Activated CD8-positive, alpha-beta memory T cell treated with anti-CD3 and anti-CD28 coated beads for 4 hours (primary cell): ENCODE measurements around the gene MED28.
"Not testable (repeated sequence)": the region's sequence is repeated elsewhere in the genome, so short reads cannot be mapped to it uniquely, and the experiment has no call there.

ENCODE experiments used
- DNase-seq, 2 donors: peaks; one replicate each; pipeline ENCODE4 v3.0.0-alpha.2; 2020; ENCODE audit warnings: low read depth in 2 of 2

The MED28 gene, protein sequence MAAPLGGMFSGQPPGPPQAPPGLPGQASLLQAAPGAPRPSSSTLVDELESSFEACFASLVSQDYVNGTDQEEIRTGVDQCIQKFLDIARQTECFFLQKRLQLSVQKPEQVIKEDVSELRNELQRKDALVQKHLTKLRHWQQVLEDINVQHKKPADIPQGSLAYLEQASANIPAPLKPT

DNA sequence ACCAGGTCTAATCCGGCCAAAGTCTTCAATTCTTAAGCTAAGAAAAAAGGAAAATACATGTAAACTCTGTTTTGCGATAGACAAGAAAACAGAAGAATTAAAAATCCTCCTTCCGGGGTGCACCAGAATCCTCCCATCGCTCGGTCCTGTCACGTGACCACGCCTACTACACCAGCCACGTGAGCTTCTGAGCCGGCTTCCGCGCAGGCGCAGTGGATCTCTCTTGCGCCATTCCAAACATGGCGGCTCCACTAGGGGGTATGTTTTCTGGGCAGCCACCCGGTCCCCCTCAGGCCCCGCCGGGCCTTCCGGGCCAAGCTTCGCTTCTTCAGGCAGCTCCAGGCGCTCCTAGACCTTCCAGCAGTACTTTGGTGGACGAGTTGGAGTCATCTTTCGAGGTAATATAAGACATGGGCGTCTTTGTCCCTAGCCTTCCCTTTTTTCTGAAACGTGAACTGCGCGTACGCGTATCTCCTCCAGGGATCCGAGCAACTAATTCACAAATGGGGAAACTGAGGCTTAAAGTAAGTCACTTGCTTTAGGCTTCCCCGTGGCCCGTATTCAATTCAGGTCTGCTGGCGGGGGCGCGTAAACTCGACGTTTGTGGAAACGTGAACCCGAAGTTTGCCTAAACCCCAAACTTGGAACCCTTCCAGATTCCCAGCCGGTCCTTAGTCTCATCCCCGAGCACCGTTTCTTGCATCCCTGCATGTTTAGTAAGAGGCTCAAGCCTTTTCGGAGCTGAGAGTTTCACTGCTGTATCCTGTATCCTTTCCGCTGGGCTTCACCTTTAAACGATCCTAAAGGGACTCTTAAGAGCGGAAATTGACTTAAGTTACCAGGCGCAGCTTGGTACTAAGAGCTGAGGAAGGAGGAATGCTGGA is at the start of gene MED28:
MED28 (plus strand) TSS at position 226 of the 884 bp plus-strand sequence; CDS start at position 240, 14 bp downstream.
- DNase-seq, result peak; percentile 92 to 94

DNA sequence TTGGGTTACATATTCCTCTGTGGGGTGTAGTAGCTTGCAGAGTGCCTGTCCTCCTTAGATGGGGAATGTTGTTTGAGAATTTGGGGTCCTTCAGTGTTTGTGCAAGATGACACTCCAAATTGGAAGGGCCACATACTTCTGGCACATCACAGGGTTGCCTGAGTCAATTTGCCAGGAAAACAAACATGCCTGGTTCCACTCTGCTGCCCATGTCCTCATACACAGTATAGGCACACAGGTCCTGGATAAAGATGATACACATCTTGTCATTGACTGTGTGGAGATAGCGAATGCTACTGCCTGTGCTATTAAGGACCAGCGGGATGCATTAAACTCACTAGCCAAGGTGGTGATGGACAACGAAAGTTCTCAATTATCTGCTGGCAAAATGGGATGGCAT is 48.6 kb upstream of the MED28 start:
- no peak for DNase-seq

DNA sequence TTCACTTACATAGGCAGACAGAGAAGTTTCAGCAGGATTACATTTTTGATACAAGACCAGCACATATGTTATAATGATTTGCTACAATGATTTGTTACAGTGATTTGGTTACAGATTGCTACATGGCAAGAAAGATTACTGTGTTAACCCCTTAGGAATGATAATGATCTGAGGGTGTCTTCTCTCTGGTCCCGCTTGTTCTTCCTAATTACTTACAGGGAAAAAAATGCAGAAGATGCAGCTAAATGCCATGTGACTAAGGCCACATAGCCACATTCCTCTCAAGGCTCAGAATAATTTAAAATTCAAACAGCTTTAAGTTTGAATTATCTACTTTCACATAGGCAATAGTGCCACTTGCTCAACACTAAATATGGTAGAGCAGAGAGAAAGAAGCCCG is 47.2 kb upstream of the MED28 start:
- no peak for DNase-seq

DNA sequence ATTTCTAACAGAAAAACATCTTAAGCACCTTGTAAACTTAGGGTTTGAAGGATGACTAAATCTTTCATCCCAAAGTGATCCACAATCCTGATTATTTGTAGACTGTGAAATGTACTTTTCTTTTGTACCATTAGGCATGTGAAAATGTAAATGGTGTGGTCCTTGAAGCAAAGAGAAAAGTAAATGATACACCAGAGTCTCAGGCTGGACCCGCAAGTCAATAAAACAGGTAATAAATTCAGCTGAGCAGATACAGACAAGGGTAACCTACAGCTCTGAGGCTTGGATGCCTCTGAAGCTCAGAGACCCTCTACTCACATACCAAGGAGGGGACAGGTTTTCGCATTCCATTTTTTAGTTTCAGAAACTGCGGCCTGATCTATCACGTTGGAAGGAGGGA is 40.2 kb upstream of the MED28 start:
- DNase-seq, result no peak

DNA sequence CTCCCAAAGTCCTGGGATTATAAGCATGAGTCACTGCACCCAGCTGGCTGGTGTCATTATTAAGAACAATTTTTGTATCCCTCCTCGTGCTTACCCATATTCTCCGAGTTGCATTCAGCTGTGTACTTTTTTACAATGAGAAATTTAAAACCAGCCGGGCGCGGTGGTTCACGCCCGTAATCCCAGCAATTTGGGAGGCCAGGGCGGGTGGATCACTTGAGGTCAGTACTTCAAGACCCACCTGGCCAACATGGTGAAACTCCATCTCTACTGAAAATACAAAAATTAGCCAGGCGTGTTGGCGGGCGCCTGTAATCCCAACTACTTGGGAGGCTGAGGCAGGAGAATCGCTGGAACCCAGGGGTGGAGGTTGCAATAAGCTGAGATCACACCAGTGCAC is 39.3 kb upstream of the MED28 start:
- DNase-seq, result not testable (repeated sequence)

DNA sequence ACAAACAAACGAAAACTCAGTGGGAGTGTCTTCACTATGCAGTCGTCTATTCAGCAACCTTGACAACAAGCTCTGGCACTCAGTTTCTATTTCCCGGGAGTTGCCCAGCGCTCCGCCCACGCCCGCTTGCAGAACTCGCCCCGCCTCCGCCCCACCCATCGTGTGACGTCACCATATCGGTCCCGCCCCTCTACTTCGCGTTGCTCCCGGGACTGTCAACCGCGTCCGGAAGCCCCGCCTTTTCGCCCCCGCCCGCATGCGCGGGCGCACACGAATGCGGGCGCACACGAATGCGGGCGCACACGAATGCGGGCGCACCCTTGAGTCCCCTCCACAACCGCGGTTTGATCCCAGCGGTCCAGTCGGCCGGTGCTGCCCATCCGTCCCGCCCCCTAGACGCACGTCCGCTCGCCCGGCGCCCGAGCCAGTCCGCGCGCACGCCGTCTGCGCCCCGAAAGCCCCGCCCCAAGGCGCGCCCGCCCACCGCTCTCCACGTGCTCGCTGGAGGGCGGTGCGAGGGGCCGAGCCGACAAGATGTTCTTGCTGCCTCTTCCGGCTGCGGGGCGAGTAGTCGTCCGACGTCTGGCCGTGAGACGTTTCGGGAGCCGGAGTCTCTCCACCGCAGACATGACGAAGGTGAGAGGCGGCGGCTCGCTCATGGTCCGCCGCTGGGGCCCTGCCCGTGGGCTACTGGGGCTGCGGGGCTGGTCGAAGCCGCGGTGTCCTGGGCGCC is 37.3 kb upstream of the MED28 start, which contains the start of gene LAP3:
LAP3 (plus strand) TSS at position 267 of the 733 bp plus-strand sequence; CDS start at position 535, 268 bp downstream.
- peak; percentile 98 to 99 for DNase-seq

DNA sequence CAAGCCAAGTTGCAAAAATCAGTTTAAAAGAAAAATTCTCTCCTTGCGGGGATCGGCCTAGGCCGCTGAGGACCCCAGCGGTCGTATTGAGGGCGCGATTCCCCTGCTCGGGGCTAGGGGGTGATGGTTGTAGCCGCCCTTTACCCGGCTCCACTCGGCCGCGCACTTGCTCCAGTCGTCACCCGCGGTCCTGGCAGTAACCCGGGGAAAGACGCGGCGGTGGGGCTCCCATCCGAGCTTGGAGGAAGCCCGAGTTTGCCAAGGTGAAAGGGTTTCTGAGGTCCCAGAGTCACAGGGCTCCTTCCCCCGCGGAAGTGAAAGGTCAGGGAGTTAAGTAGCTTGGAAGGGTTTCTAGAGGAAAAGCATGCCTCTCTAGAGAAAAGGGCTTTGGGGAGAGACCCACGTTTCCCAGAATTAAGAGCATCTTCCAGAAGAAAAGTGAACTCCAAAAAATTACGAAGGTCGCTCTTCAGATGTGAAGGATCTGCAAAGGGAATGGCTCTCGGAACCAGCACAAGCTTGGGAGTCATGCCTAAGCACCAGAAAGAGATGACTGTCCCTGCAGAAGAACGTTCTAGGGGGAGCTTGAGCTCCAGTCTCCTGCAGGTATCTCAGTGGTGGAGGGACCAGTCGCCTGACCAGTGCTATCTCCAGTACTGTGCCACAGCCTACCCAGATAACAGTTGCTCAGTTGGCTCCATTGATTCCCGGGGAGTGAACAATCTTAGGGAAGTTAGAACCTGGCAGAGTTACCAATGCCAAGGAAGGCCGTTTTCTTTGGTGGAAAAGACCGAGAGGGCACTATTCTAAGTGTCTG is 36.6 kb upstream of the MED28 start:
- no peak for DNase-seq

DNA sequence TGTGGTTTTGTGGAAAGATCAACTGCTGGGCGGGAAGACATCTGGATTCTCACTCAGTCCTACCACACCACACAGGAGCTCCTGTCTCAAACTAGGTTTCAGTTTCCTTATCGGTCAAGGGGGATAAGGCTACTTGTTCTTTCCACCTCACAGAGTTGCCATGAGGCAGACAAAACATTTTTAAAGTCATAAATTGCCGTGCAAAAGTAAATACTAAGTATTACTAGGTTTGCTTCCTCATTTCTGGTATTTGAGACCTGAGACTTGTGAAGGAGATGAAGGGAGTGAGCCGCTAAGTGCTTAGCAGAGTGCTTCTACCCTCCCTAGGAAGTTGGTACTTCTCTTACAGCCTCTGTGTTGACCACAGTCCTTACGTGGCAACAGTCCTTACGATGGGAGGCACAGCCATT is 36.0 kb upstream of the MED28 start:
- no peak for DNase-seq

DNA sequence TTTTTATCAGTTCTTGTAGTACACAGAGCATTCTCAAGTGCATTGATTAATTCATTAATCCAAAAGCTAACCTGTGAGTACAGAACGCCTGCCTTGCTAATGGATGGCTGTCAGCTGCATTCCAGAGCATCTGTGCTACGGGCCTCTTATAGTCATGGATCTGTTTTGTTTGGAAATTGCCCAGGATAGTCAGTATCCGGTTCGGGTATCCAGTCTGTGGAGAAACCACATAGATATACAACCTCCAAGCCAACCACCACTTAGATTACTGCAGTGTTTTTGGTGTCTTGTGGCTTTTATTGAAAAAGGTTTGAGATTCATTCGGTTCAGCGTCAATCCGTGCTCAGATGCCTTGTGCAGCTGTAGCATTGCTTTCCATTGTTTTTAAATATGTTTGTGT is 33.5 kb upstream of the MED28 start:
- no peak for DNase-seq

DNA sequence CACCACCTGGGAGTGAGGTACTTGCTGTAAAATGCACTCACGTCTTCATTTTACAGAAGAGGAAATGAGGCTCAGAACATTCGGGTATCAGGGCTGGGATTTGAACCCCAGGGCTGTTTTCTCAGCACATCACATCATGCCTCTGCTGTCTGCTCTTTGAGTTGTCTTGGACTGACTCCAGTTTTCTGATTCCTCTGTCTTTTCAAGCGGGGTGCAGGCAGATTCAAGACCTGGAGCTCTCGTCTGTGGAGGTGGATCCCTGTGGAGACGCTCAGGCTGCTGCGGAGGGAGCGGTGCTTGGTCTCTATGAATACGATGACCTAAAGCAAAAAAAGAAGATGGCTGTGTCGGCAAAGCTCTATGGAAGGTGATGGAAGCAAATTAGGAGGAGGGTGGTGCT is 31.2 kb upstream of the MED28 start:
- DNase-seq, result no peak

DNA sequence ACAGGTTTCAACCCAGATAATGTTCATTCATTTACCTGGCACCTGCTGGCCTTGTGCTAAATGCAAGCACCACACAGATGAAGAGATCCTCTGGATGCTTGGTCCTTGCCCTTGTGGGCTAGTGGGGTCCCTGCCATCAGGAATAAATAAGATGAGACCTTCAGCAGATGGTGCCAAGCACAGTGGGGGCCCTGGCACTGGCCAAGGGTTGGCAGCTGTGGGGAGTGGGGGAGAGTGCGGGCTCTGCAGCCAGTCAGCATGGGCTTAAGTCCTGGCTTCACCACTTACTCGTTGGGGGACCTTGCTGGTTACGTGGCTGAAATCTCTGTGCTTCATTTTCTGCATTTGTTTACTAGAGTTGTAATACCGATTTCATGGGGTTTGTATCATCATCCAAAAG is 30.5 kb upstream of the MED28 start:
- no peak for DNase-seq

DNA sequence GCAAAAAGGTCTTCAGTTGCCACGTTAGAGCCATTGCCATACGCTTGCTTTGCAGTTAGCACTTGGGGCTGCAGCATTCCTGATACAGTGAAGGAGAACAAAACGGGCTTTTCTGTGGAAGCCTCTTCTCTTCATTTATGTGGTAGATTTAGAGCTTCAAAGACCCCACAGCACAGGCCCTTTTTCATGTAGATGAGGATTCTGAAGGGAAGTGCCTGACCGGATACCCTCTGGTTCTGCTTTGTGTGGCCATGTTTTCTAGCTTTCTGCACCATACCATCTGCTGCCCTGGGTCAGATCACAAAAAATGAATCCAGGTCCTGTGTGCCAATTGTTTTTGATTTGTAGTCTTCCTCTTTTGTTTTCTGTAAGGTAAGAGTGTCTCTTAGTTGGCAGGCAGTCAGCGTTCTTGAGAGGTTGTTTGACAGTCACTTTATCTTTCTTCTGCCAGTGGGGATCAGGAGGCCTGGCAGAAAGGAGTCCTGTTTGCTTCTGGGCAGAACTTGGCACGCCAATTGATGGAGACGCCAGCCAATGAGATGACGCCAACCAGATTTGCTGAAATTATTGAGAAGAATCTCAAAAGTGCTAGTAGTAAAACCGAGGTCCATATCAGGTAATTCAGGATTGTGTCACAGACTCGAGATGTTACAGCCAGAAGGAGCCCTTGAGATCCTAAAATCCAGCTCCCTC is 29.8 kb upstream of the MED28 start:
- DNase-seq, result no peak

DNA sequence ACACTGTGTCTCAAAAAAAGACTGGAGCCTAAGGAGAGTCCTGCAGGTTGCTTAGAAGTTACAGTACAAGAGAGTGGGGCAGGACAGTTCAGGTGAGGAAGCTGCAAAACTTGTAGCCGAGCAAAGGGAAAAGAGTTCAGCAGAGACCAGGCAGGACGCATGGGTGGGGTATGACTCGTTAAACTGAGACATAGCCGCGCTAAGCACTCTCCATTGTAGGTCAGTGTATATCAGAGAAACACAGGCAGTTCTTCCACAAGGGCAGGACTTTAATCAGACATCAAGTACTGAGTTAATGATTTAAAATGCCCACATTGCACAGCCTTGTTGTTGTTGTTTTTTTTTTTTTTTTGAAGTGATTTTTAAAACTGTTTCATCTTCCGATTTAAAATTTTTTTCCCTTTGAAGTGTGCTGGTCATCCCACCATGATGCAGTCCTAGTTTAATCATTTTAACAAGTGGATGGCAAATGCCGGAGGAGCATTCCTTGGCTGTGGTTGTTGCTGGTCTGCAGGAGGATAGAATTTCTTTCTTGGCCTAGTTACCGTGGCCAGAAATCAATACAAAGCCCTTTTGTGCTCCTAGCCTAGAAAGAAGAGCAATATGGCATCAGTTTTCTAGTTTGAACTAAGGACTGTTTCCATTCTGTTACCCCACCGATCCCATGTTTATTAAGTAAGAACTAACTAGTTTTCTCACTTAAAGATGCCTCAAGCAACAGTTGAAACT is 27.2 kb upstream of the MED28 start:
- DNase-seq, result no peak

DNA sequence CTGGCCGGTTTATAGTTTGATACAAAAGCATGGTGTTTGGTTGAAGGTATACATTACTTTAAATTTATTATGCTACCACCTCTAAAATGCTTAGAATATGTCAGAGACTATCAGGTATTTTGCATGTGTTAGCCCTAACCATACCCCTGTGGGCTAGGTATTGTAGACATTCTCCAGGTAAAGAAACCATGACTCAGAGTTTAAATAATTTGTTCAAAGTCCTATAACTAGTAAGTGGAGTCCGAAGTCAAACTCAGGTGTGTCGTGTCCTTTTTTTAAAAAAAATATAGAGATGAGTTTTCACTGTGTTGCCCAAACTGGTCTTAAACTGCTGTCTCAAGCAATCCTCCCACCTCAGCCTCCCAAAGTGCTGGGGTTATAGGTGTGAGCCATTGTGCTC is 25.1 kb upstream of the MED28 start:
- no peak for DNase-seq

DNA sequence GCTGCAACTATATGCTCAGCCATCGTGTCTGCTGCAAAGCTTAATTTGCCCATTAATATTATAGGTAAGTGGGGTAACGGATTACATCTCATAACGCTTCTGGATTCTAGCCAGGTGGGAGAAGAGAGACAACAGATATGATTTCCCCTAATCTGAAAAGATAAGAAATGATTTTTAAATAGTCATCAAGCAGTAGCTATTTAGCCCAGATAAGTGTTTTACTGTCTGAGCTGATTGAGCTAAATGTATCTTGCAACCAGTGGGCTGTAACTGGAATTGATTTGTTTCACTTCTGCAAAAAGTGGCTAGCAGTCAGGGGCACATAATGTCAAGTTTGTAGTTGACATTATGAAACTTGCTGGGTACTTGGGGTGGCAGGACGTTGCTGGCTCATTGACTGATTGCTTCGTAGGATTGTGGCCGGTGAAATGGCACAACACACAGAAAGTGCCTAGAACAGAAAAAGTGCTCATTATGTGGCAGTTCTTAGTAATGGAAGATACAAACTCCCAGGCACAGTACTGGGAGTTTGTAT is 18.9 kb upstream of the MED28 start:
- no peak for DNase-seq

DNA sequence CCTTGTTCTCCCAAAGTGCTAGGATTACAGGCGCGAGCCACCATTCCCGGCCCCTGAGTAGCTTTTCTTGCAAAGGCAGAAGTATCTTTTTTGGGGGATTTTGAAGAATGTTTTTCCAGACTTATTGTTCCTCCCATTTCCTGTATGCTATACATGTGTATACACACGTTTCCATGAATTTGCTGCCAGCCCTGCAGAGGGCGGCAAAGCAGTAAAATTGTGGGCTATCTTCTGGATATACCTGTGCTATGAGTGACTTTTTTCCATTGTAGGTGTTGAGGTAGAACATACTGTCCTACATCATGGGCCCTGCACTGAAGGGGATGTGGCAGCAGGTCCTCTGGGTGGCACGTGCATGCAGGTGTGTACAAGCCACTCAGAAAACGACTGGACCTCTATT is 16.9 kb upstream of the MED28 start:
- DNase-seq, result no peak

DNA sequence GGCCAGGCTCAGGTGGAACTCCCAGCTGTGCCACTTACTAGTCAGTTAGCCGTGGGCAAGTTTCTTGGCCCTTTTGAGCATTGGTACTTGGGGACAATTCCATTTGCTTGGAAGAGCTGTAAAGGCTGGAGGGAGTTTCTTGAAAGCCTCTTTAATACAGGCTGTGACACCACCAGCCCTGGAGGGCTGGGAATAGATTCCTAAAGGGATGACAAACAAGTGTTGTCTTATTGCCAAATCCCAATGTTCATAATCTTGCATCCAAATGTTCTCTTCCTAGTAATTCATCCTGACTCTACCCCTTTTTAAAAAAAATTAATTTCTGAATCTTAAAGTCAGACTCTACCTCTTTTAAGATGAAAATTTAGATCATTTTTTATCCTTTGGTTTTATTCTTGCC is 14.6 kb upstream of the MED28 start:
- no peak for DNase-seq

DNA sequence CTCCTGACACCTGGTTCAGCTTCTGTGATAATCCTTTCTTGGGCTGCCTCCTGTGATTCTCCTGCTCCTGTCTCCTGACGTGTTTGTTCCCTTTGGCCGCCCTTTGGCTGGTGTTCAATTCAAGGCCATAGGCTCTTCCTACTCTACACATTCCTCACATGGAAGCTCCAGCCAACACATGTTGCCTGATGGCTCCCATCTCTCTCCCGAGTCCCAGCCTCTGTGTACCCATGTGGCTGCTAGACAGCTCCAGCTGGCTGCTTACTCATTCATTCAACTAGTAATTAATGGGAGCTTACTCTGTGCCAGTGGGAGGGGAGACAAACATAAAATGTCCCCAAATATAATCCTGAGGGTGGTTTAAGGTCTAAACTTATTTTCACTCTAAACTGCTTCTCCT is 9.2 kb upstream of the MED28 start:
- DNase-seq, result no peak

DNA sequence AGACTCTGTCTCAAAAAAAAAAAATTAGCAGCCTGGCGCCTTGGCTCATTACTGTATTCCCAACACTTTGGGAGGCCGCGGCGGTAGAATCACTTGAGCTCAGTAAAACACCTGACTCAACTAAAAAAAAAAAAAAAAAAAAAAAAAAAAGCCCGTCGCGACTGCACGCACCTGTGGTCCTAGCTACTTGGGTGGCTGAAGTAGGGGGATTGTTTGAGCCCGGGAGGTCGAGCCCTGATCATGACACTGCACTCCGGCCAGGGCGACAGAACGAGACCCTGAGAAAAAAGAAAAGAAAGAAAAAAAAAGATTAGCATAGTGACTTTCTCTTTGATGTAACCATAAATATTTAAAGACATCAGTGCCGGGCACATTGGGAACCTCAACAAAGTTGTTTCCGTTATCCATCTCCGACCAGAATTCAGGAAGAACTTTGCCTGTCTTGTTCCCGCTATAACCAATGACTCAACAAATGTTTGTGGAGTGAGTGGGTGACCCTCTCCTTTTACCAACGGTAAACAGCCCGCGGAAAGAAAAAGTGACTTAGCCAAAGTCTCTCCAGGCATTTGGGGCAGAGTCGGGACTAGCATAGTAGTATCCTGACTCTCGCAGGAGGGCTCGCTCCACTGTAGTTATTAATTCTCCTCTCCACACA is 553 bp upstream of the MED28 start:
- DNase-seq, result no peak

DNA sequence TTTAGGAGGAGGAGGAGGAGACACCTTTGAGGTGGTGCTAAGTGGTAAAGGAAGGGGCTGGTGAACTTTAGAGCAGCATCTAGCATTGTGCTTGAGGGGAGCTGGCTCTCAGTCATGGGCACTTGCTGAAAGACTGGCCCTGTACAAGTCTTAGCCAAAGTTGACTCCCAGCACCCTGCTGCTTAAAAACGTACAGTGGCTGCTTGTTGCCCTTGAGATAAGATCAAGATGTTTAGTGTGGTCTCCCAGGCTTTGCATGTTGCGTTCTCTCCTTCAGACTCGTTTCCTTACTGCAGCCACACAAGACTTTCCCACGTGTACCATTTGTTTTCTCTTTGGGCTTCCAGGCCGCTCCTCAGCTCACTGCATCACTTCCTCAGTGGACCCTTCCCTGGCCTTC is 1.8 kb downstream of the MED28 start:
- DNase-seq, result no peak
